Ureter (tissue), 1 donor: ENCODE measurements around the gene VPS26B. TPM values are rescaled to one million over a fixed set of nuclear protein-coding genes. Genes with fewer than 3 reads are reported as not detected.
"Not testable (repeated sequence)": the region's sequence is repeated elsewhere in the genome, so short reads cannot be mapped to it uniquely, and the experiment has no call there.

ENCODE experiments used
- DNase-seq: peaks from one replicate; pipeline ENCODE4 v3.0.0-alpha.2; 2020; ENCODE audit warnings: low spot score
- total RNA-seq: library from RNA; stranded (reverse); gene quantifications from one replicate; pipeline ENCODE4 v1.2.4, GENCODE V29; 2023
- donor health status: DM: yes; HTN: yes; CAD: no.

Gene VPS26B
- total RNA-seq, 1 donor from 2014 or later, result 46.9 TPM

GRCh38 chr11:134231958-134232659 is 7.6 kb downstream of the VPS26B start:
- no peak for DNase-seq

GRCh38 chr11:134233729-134234179 is 9.3 kb downstream of the VPS26B start:
- DNase-seq, result no peak

- no peak for DNase-seq
Observed at GRCh38 chr11:134235399-134235798, 10.9 kb downstream of the VPS26B start.

- DNase-seq, result no peak
Observed at GRCh38 chr11:134236834-134237556, 12.5 kb downstream of the VPS26B start.

- no peak for DNase-seq
Observed at GRCh38 chr11:134237557-134237922, 13.1 kb downstream of the VPS26B start.

GRCh38 chr11:134238956-134239355 is 14.5 kb downstream of the VPS26B start:
- DNase-seq, result no peak

GRCh38 chr11:134240592-134240991 is 16.1 kb downstream of the VPS26B start:
- no peak for DNase-seq

- no peak for DNase-seq
Observed at GRCh38 chr11:134242376-134242775, 17.9 kb downstream of the VPS26B start.

GRCh38 chr11:134243913-134244312 is 19.4 kb downstream of the VPS26B start:
- no peak for DNase-seq

- DNase-seq, result no peak
Observed at GRCh38 chr11:134244593-134244992, 20.1 kb downstream of the VPS26B start.

GRCh38 chr11:134245434-134245833 is 21.0 kb downstream of the VPS26B start:
- DNase-seq, result no peak

- no peak for DNase-seq
Observed at GRCh38 chr11:134246100-134246499, 21.6 kb downstream of the VPS26B start.

GRCh38 chr11:134246678-134247077 is 22.2 kb downstream of the VPS26B start:
- DNase-seq, result no peak

- DNase-seq, result no peak
Observed at GRCh38 chr11:134248910-134249480, 24.5 kb downstream of the VPS26B start.

GRCh38 chr11:134250246-134250645 is 25.8 kb downstream of the VPS26B start:
- no peak for DNase-seq

GRCh38 chr11:134250675-134251074 is 26.2 kb downstream of the VPS26B start:
- no peak for DNase-seq

GRCh38 chr11:134252346-134253187 is 28.1 kb downstream of the VPS26B start:
- no peak for DNase-seq

GRCh38 chr11:134253188-134253993 is 28.9 kb downstream of the VPS26B start, which contains the start of the genes ACAD8 and THYN1:
Gene ACAD8 (plus strand): TSS chr11:134253568. CDS start chr11:134253601, 33 bp downstream.
Gene THYN1 (minus strand): TSS chr11:134253352. CDS start chr11:134252882, 470 bp downstream.
- peak; percentile 97 for DNase-seq

GRCh38 chr11:134254433-134255183 is 30.1 kb downstream of the VPS26B start:
- no peak for DNase-seq

- not testable (repeated sequence) for DNase-seq
Observed at GRCh38 chr11:134255184-134255561, 30.7 kb downstream of the VPS26B start.
